Right atrium auricular region (tissue), 2 donors: ENCODE measurements around the gene CHPF. TPM values are rescaled to one million over a fixed set of nuclear protein-coding genes. Genes with fewer than 3 reads are reported as not detected.

Experiments used
- DNase-seq: peaks from one replicate; pipeline ENCODE4 v3.0.0-alpha.2; 2019; ENCODE audit warnings: low spot score
- H3K27ac ChIP-seq, 2 donors: fragments of 200-600 bp; sonication (generic); 1 replicate in 1 of 2; 2 replicates in 1 of 2; pipeline ENCODE4 v1.5.1; 2016 to 2019
- H3K27me3 ChIP-seq, 2 donors: fragments of 200-600 bp; sonication (generic); one replicate each; pipeline versions ENCODE4 v1.5.1 to v1.6.0; 2017 to 2019
- H3K36me3 ChIP-seq: fragments of 200-600 bp; sonication (generic); one replicate; pipeline ENCODE4 v1.5.1; 2016
- H3K4me1 ChIP-seq, 2 donors: fragments of 200-600 bp; sonication (generic); one replicate each; pipeline versions ENCODE4 v1.5.1 to v1.6.0; 2017 to 2019
- H3K4me3 ChIP-seq, 2 donors: fragments of 200-600 bp; sonication (generic); 1 replicate in 1 of 2; 2 replicates in 1 of 2; pipeline ENCODE4 v1.5.1; 2017 to 2019; ENCODE audit warnings: mild to moderate bottlenecking in 1 of 2, moderate library complexity in 1 of 2
- H3K9me3 ChIP-seq, 2 donors: fragments of 200-600 bp; sonication (generic); one replicate each; pipeline ENCODE4 v1.5.1; 2019
- CTCF ChIP-seq, 2 donors: fragments of 200-600 bp; sonication (generic); IDR thresholded peaks; one replicate each; pipeline ENCODE4 v1.5.1; 2019; ENCODE audit warnings: antibody characterized with exemption in 2 of 2
- total RNA-seq, 2 donors: library from RNA; depleted of rRNA; stranded (reverse); fragments of >200 nt; gene quantifications; one replicate each; pipeline ENCODE4 v1.1.0, GENCODE V29; 2016

The CHPF gene
- total RNA-seq, 2 donors from 2014 or later, result 206 to 228 TPM

- peak within 1 kb of the TSS; percentile 80 to 87 for H3K4me3 ChIP-seq
- peaks cover 7% of the 10 kb centered on the region for H3K36me3 ChIP-seq
- peak within 1 kb of the TSS; percentile 98 to 99 for H3K27ac ChIP-seq
- DNase-seq, result peak; percentile 98
- H3K9me3 ChIP-seq, result no peaks in the 10 kb centered on the region
- TF ChIP-seq CTCF (IDR thresholded peaks at IDR 0.05), result no peak
- peaks cover 0 to 54% of the 10 kb centered on the region in 2 donors for H3K4me1 ChIP-seq
- no peaks in the 10 kb centered on the region for H3K27me3 ChIP-seq
These were observed 45.1 kb downstream of the CHPF start, which contains the start of gene GMPPA for GRCh38 chr2:219498280-219499057. Gene GMPPA, plus strand, starts transcription at chr2:219498891. Its CDS starts 1,085 bp downstream, at chr2:219499976.

- Histone ChIP-seq H3K27ac (peak overlapping the region; percentile 98 to 99), H3K4me3 (peak overlapping the region; percentile 80 to 87), H3K4me1 (peaks cover 0 to 54% of the 10 kb centered on the region in 2 donors), H3K36me3 (peaks cover 1% of the 10 kb centered on the region), H3K9me3 (no peaks in the 10 kb centered on the region), H3K27me3 (no peaks in the 10 kb centered on the region)
- no peak for TF ChIP-seq CTCF (IDR thresholded peaks at IDR 0.05)
- peak; percentile 90 for DNase-seq
These were observed 45.9 kb downstream of the CHPF start for GRCh38 chr2:219497495-219498279.

GRCh38 chr2:219496825-219497494 is 46.6 kb downstream of the CHPF start:
- DNase-seq, result no peak
- Histone ChIP-seq H3K27me3 (no peaks in the 10 kb centered on the region), H3K9me3 (no peaks in the 10 kb centered on the region), H3K27ac (peak overlapping the region; percentile 98 to 99), H3K36me3 (peaks cover 8% of the 10 kb centered on the region), H3K4me1 (peaks cover 0 to 54% of the 10 kb centered on the region in 2 donors), H3K4me3 (peak overlapping the region; percentile 80 to 87)
- no peak for TF ChIP-seq CTCF (IDR thresholded peaks at IDR 0.05)

- Histone ChIP-seq H3K4me1 (peaks cover 0 to 58% of the 10 kb centered on the region in 2 donors), H3K4me3 (peak overlapping the region in 1 of 2 donors; percentile 80), H3K27me3 (no peaks in the 10 kb centered on the region), H3K9me3 (no peaks in the 10 kb centered on the region), H3K36me3 (peaks cover 10% of the 10 kb centered on the region), H3K27ac (peak overlapping the region; percentile 98 to 99)
- no peak for DNase-seq
- TF ChIP-seq CTCF (IDR thresholded peaks at IDR 0.05), result no peak
These were observed 47.3 kb downstream of the CHPF start for GRCh38 chr2:219496247-219496824.

GRCh38 chr2:219495531-219496122 is 48.0 kb downstream of the CHPF start:
- H3K36me3 ChIP-seq, result peaks cover 14% of the 10 kb centered on the region
- H3K27ac ChIP-seq, result peak overlapping the region; percentile 98 to 99
- no peaks in the 10 kb centered on the region for H3K27me3 ChIP-seq
- peak; percentile 71 for DNase-seq
- peaks cover 0 to 63% of the 10 kb centered on the region in 2 donors for H3K4me1 ChIP-seq
- H3K4me3 ChIP-seq, result no peak overlapping the region
- no peaks in the 10 kb centered on the region for H3K9me3 ChIP-seq
- TF ChIP-seq CTCF (IDR thresholded peaks at IDR 0.05), result peak; percentile 59 to 76
